ENCODE results near the gene FUNDC2. TPM values are rescaled to one million over a fixed set of nuclear protein-coding genes. Genes with fewer than 3 reads are reported as not detected.

The FUNDC2 gene
- total RNA-seq, 1 donor from 2014 or later, result 61.5 TPM

- DNase-seq (ENCODE audit: low read depth, low spot score), result no peak
Observed at GRCh38 chrX:155023907-155024833, 2.5 kb upstream of the FUNDC2 start.

- DNase-seq (ENCODE audit: low read depth, low spot score), result no peak
Observed at GRCh38 chrX:155026420-155026726, 271 bp upstream of the FUNDC2 start.

- no peak for DNase-seq (ENCODE audit: low read depth, low spot score)
Observed at GRCh38 chrX:155027509-155028066, 944 bp downstream of the FUNDC2 start.

- DNase-seq (ENCODE audit: low read depth, low spot score), result no peak
Observed at GRCh38 chrX:155028129-155028528, 1.5 kb downstream of the FUNDC2 start.

- DNase-seq (ENCODE audit: low read depth, low spot score), result no peak
Observed at GRCh38 chrX:155028877-155029291, 2.2 kb downstream of the FUNDC2 start.

- DNase-seq (ENCODE audit: low read depth, low spot score), result no peak
Observed at GRCh38 chrX:155031657-155032056, 5.0 kb downstream of the FUNDC2 start.

- no peak for DNase-seq (ENCODE audit: low read depth, low spot score)
Observed at GRCh38 chrX:155035688-155036087, 9.0 kb downstream of the FUNDC2 start.

GRCh38 chrX:155046129-155046810 lies 19.6 kb downstream of the FUNDC2 start:
- DNase-seq (ENCODE audit: low read depth, low spot score), result no peak

GRCh38 chrX:155046811-155047528 lies 20.3 kb downstream of the FUNDC2 start:
- DNase-seq (ENCODE audit: low read depth, low spot score), result no peak

- no peak for DNase-seq (ENCODE audit: low read depth, low spot score)
Observed at GRCh38 chrX:155048977-155049619, 22.5 kb downstream of the FUNDC2 start.

- no peak for DNase-seq (ENCODE audit: low read depth, low spot score)
Observed at GRCh38 chrX:155052738-155053498, 26.3 kb downstream of the FUNDC2 start.

- DNase-seq (ENCODE audit: low read depth, low spot score), result no peak
Observed at GRCh38 chrX:155053656-155054055, 27.0 kb downstream of the FUNDC2 start.

- DNase-seq (ENCODE audit: low read depth, low spot score), result no peak
Observed at GRCh38 chrX:155054255-155054654, 27.6 kb downstream of the FUNDC2 start.

GRCh38 chrX:155055494-155055893 lies 28.9 kb downstream of the FUNDC2 start:
- no peak for DNase-seq (ENCODE audit: low read depth, low spot score)

GRCh38 chrX:155056471-155056870 lies 29.8 kb downstream of the FUNDC2 start:
- no peak for DNase-seq (ENCODE audit: low read depth, low spot score)

GRCh38 chrX:155056877-155057792 lies 30.5 kb downstream of the FUNDC2 start:
- no peak for DNase-seq (ENCODE audit: low read depth, low spot score)

GRCh38 chrX:155061760-155062159 lies 35.1 kb downstream of the FUNDC2 start:
- DNase-seq (ENCODE audit: low read depth, low spot score), result no peak

- no peak for DNase-seq (ENCODE audit: low read depth, low spot score)
Observed at GRCh38 chrX:155065035-155065734, 38.5 kb downstream of the FUNDC2 start.

- no peak for DNase-seq (ENCODE audit: low read depth, low spot score)
Observed at GRCh38 chrX:155068165-155068564, 41.5 kb downstream of the FUNDC2 start.
